ENCODE data around the gene MAPKAPK3.

MAPKAPK3 gene

DNA sequence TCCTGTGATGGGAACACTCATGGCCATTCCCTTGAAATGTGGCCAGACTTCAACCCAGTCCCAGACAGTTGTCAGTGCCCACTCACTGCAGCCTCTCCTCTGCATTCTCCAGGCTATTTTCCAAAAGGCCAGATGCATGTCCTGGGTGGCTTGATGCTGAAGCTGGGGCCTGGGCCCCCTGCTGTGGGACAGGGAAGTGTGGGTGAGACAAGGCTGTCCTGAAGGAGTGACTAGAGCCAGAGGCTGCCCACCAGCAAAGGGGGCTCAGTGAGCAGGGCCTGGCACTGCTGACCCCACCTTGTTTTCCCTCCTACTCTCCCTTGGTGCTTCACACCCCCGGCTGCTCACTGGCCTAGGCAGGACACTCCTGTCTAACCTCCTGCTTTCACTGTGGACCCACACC lies 17.2 kb upstream of the MAPKAPK3 start:
- DNase-seq (ENCODE audit: low read depth): peak; percentile 15
- no peak overlapping the region for H3K4me3 ChIP-seq (ENCODE audit: low read length)
- TF ChIP-seq, protein P1, sequence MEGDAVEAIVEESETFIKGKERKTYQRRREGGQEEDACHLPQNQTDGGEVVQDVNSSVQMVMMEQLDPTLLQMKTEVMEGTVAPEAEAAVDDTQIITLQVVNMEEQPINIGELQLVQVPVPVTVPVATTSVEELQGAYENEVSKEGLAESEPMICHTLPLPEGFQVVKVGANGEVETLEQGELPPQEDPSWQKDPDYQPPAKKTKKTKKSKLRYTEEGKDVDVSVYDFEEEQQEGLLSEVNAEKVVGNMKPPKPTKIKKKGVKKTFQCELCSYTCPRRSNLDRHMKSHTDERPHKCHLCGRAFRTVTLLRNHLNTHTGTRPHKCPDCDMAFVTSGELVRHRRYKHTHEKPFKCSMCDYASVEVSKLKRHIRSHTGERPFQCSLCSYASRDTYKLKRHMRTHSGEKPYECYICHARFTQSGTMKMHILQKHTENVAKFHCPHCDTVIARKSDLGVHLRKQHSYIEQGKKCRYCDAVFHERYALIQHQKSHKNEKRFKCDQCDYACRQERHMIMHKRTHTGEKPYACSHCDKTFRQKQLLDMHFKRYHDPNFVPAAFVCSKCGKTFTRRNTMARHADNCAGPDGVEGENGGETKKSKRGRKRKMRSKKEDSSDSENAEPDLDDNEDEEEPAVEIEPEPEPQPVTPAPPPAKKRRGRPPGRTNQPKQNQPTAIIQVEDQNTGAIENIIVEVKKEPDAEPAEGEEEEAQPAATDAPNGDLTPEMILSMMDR (conservative IDR thresholded peaks at IDR 0.05; ENCODE audit: low read length): no peak

DNA sequence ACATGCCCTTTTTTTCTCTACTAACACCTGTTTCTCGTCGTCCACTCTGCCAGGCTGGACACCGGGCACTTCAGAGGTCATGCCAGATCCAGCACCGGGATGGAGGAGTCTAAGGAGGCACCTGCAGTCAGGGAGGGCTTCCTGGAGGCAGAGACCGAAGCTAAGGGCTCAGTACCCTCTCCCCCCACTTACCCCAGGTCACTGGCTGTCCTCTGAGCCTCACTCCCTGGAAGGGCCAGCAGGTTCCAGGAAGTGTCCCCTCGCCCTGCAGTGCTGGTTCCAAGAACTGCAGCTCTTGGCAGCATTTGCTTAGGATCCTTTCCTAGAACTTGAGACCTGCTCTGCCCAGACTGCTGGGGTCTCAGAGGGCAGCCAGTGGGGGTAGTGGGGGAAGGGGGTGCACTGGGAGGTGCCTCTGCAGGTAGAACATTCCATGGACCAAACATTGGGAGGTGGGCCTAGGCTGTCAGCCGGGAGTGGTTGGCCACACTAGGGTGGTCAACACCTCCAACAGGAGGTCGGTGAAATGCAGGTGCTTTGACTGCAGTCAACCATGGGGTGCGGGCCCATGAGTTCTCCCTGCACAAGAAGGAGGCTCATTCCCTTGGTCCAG lies 16.7 kb upstream of the MAPKAPK3 start:
- no peak for DNase-seq (ENCODE audit: low read depth)
- TF ChIP-seq, protein P1 (conservative IDR thresholded peaks at IDR 0.05; ENCODE audit: low read length): no peak

DNA sequence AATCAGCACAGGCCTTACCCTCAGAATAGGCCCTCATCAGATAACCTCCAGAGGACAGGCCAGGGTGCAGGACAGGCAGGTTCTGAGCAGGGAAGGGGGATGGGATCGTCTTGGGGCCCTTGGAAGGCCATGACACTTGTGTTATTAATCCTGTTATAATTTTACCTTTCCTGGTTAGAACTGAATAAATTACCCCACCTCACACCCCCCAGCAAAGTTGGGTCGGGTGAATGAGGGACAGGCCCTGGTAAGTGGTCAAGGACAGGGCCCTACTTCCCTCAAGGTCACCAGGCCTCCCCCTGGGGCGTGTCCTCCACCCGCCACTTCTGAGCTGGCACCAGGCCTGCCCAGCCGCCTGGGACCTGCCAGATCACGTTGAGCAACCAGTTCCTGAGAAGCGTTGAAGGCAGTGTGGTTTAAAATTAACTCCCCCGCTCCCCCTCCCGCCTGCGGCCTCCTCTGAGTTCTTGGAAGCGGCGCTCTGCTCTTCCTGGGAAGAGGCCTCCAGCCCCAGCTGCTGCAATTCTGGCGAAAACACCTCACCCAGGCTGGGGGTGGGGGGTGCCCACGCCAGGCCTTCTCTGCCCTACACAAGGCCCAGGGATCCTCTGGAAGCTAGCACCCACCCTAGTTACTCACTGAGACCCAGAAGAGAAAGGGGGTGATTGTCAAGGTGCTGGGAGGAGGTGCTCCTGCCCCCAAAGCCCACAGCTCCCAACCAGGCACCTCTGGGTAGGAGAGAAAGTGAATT lies 15.9 kb upstream of the MAPKAPK3 start:
- TF ChIP-seq, protein P1 (conservative IDR thresholded peaks at IDR 0.05; ENCODE audit: low read length): no peak
- peak; percentile 99 for DNase-seq (ENCODE audit: low read depth)
- H3K4me3 ChIP-seq (ENCODE audit: low read length): peak overlapping the region; percentile 39

More for the DNA sequence above, 16.7 kb upstream of the MAPKAPK3 start:
- no peak overlapping the region for H3K4me3 ChIP-seq (ENCODE audit: low read length)

DNA sequence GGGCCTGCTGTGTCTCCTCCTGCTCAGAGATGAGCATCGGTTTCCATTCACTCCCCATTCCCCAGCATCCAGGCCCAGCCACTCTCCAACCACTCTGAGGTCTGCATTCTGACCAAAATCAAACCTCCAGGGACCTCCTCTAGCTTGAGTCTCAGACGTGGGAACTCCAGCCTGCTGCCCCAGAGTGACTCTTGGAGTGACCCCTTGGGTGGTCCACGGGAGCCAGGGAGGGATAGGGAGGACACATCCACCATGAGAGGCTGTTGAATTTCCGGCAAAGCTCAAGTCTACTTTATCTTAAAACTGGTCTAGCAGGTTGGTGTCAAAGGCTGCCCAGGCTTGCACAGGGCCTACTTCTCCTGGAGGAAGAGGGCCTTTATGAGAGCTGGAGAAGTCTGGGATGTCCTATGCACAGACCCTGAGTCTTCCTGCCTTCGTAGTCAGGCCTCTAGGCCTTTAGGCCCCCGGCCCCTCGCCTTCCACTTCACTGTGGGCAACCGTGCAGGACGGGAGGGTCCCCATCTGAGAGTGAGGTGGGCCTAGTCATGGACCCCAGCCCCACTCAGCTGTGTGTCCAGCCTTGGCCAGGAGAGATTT lies 14.3 kb upstream of the MAPKAPK3 start:
- no peak for DNase-seq (ENCODE audit: low read depth)
- H3K4me3 ChIP-seq (ENCODE audit: low read length): no peak overlapping the region
- TF ChIP-seq, protein P1 (conservative IDR thresholded peaks at IDR 0.05; ENCODE audit: low read length): no peak

DNA sequence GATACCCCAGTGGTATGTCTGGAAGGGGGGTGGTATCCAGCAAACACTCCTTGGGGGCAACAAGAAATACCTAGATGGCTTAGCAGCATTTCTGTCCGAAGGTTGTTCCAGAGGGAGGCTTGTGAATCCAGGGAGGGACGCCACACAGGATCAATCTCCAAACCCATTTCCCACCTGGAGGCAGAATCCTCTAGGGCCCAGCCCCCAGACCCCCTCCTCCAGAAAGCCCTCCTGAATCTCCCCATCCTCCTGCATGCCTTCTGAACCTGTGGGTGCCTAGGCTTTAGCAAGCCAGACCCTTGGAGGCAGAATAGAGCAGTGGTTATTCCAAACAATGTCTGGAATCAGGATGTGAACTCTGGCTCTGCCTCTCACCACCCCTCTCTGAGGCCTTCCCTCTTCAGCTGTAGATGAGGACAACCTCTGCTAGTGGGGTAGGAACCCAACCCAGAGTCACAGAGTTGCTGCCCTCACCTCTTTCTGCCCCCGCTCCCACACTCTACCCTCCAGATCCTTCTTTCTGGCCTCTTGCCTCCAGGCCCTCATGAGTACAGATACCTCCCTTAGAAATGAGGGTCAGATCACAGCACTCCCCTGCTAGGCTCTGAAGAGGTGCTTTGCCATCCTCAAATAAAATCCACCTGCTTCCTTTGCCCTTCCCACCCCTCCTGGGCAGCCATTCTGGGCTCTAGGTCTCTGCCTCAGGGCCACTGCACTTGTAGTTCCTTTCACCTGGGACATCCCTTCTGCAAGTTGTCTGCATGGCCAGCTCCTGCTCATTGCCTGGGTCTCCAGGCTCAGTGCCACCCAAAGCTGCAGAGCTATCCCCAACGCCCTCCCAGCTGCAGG lies 13.5 kb upstream of the MAPKAPK3 start:
- no peak for DNase-seq (ENCODE audit: low read depth)
- no peak overlapping the region for H3K4me3 ChIP-seq (ENCODE audit: low read length)
- TF ChIP-seq, protein P1 (conservative IDR thresholded peaks at IDR 0.05; ENCODE audit: low read length): no peak

DNA sequence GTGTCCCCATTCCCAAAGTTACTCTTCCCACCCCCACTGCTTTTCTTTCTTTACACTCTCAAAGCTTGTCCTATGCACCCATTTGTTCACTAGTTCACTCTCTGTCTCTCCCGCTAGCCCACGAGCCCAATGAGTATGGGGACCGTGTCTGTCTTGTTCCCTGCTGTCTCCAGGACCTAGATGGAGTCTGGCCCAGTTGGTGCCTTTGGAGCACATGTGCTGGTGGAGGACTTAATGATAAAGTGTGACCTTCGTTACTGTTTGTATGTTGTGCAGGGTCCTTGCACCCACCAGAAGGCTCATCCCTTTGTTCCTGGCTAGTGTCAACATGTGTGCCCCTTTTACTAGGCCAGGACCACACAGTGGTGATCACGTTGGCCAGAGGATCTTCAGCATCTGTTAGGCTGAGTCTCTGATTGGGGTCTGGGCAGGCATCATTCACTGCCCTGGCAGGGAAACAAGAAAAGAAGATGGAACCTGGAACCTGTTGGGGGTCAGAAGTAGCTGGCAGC lies 12.8 kb upstream of the MAPKAPK3 start:
- TF ChIP-seq, protein P1 (conservative IDR thresholded peaks at IDR 0.05; ENCODE audit: low read length): no peak
- H3K4me3 ChIP-seq (ENCODE audit: low read length): no peak overlapping the region
- no peak for DNase-seq (ENCODE audit: low read depth)
